Measurements from ENCODE around the gene MYO19.
A peak's percentile ranks its signal among the peaks of the same experiment; 100 is the strongest.

MYO19 gene

GRCh38 chr17:36540696-36541095 lies 6.0 kb upstream of the MYO19 start:
- Histone ChIP-seq H3K9me2 (replicated peaks; ENCODE audit: low read depth, low read length) (no peaks in the 10 kb centered on the region), H3K27me3 (ENCODE audit: insufficient read depth, low read length, poor library complexity, severe bottlenecking) (no peaks in the 10 kb centered on the region), H3K9ac (ENCODE audit: low read depth, low read length, poor library complexity, severe bottlenecking) (no peak overlapping the region), H4K20me1 (ENCODE audit: insufficient read depth, low read length, poor library complexity, severe bottlenecking) (no peaks in the 10 kb centered on the region), H2AFZ (ENCODE audit: low read length) (no peak overlapping the region), H3K4me1 (ENCODE audit: insufficient read depth, low read length, poor library complexity, severe bottlenecking) (peaks cover 14% of the 10 kb centered on the region), H3F3A (ENCODE audit: low read depth) (peaks cover 6% of the 10 kb centered on the region; the same call in 1 of the 2 replicates), H3K4me2 (ENCODE audit: low read depth, low read length, poor library complexity, severe bottlenecking) (no peak overlapping the region), H3K79me2 (ENCODE audit: insufficient read depth, low read length) (peaks cover 38% of the 10 kb centered on the region), H3K36me3 (ENCODE audit: insufficient read depth, low read length) (no peaks in the 10 kb centered on the region; the same call in 1 of the 2 replicates), H3K9me3 (ENCODE audit: insufficient read depth, low read depth, low read length) (no peaks in the 10 kb centered on the region), H3K4me3 (ENCODE audit: low read length, poor library complexity, severe bottlenecking) (no peak overlapping the region)
- TF ChIP-seq EZH2phosphoT487 (IDR thresholded peaks at IDR 0.05; ENCODE audit: borderline replicate concordance): no peak
- TF ChIP-seq CTCF (conservative IDR thresholded peaks at IDR 0.05; ENCODE audit: low read length): no peak

GRCh38 chr17:36535669-36536081 lies 1.0 kb upstream of the MYO19 start:
- Histone ChIP-seq H3K4me3 (ENCODE audit: low read length, poor library complexity, severe bottlenecking) (peak overlapping the region; percentile 97), H3K4me1 (ENCODE audit: insufficient read depth, low read length, poor library complexity, severe bottlenecking) (peaks cover 34% of the 10 kb centered on the region), H3K9ac (ENCODE audit: low read depth, low read length, poor library complexity, severe bottlenecking) (peak overlapping the region; percentile 93), H3K79me2 (ENCODE audit: insufficient read depth, low read length) (peaks cover 49% of the 10 kb centered on the region), H2AFZ (ENCODE audit: low read length) (peak overlapping the region; percentile 97), H3K27me3 (ENCODE audit: insufficient read depth, low read length, poor library complexity, severe bottlenecking) (no peaks in the 10 kb centered on the region), H3K9me2 (replicated peaks; ENCODE audit: low read depth, low read length) (no peaks in the 10 kb centered on the region), H3K4me2 (ENCODE audit: low read depth, low read length, poor library complexity, severe bottlenecking) (peak overlapping the region; percentile 88), H3K9me3 (ENCODE audit: insufficient read depth, low read depth, low read length) (no peaks in the 10 kb centered on the region), H4K20me1 (ENCODE audit: insufficient read depth, low read length, poor library complexity, severe bottlenecking) (peaks cover 4% of the 10 kb centered on the region), H3F3A (ENCODE audit: low read depth) (0 out of 2 replicates have a peak, but pooled peaks cover 2% of the 10 kb centered on the region), H3K36me3 (ENCODE audit: insufficient read depth, low read length) (peaks cover 6% of the 10 kb centered on the region; the same call in 1 of the 2 replicates)
- no peak for TF ChIP-seq EZH2phosphoT487 (IDR thresholded peaks at IDR 0.05; ENCODE audit: borderline replicate concordance)
- TF ChIP-seq CTCF (conservative IDR thresholded peaks at IDR 0.05; ENCODE audit: low read length): no peak

- peaks cover 40% of the 10 kb centered on the region for H3K4me1 ChIP-seq (ENCODE audit: insufficient read depth, low read length, poor library complexity, severe bottlenecking)
- peak overlapping the region; percentile 93 for H3K9ac ChIP-seq (ENCODE audit: low read depth, low read length, poor library complexity, severe bottlenecking)
- no peaks in the 10 kb centered on the region for H3K9me2 ChIP-seq (replicated peaks; ENCODE audit: low read depth, low read length)
- H3F3A ChIP-seq (ENCODE audit: low read depth): 0 out of 2 replicates have a peak, but pooled peaks cover 2% of the 10 kb centered on the region
- H2AFZ ChIP-seq (ENCODE audit: low read length): peak overlapping the region; percentile 97
- no peaks in the 10 kb centered on the region for H3K27me3 ChIP-seq (ENCODE audit: insufficient read depth, low read length, poor library complexity, severe bottlenecking)
- H3K79me2 ChIP-seq (ENCODE audit: insufficient read depth, low read length): peaks cover 49% of the 10 kb centered on the region
- peaks cover 6% of the 10 kb centered on the region; the same call in 1 of the 2 replicates for H3K36me3 ChIP-seq (ENCODE audit: insufficient read depth, low read length)
- H3K4me3 ChIP-seq (ENCODE audit: low read length, poor library complexity, severe bottlenecking): peak overlapping the region; percentile 97
- TF ChIP-seq CTCF (conservative IDR thresholded peaks at IDR 0.05; ENCODE audit: low read length) (peak; percentile 80), EZH2phosphoT487 (IDR thresholded peaks at IDR 0.05; ENCODE audit: borderline replicate concordance) (no peak)
- H3K9me3 ChIP-seq (ENCODE audit: insufficient read depth, low read depth, low read length): no peaks in the 10 kb centered on the region
- H3K4me2 ChIP-seq (ENCODE audit: low read depth, low read length, poor library complexity, severe bottlenecking): peak overlapping the region; percentile 88
- H4K20me1 ChIP-seq (ENCODE audit: insufficient read depth, low read length, poor library complexity, severe bottlenecking): peaks cover 13% of the 10 kb centered on the region
These were observed 481 bp downstream of the MYO19 start for GRCh38 chr17:36533935-36534839.
